HCT116 (cell line): ENCODE data around the gene ZNF12. TPM values are rescaled to one million over a fixed set of nuclear protein-coding genes. Genes with fewer than 3 reads are reported as not detected.

Experiments used
- ATAC-seq: fragments of 200-7000 bp; cut with Tn5 transposase; 2 replicates; pipeline ENCODE4 v1.9.1; 2020; ENCODE audit warnings: mild to moderate bottlenecking, moderate library complexity
- BruUV-seq: library from RNA; stranded (reverse); fragments of 400-500 nt; replicated peaks from 2 replicates; lab custom pipeline; 2021; lab: Mats Ljungman, UMichigan
- CTCF ChIA-PET: fragments of 300-600 bp; sonication (Branson Sonifier 250); formaldehyde crosslinking; loops from one replicate; lab custom pipeline; 2021; ENCODE audit warnings: antibody characterized with exemption; lab: Charles Lee
- POLR2A ChIA-PET: fragments of 300-600, 350-600 bp; sonication (Branson Sonifier 250); formaldehyde crosslinking; loops from one replicate; lab custom pipeline; 2021; ENCODE audit warnings: antibody characterized with exemption; lab: Charles Lee
- RAD21 ChIA-PET, 2 experiments: fragments of 300-600 bp; sonication (Branson Sonifier 250); formaldehyde crosslinking; loops; one replicate each; lab custom pipeline; 2023; ENCODE audit warnings: low total read pairs in 2 of 2; ENCODE audit not compliant: uncharacterized antibody in 2 of 2, unreplicated experiment in 2 of 2, low non-redundant PET in 1 of 2; lab: Charles Lee
- DNase-seq: peaks from one replicate; pipeline ENCODE4 v3.0.0-alpha.2; 2010; ENCODE audit warnings: low read depth, low spot score
- H2AFZ ChIP-seq: fragments of 200-600 bp; shearing (Covaris generic), sonication (generic); 2 replicates; pipeline ENCODE4 v1.6.1; 2017; ENCODE audit warnings: low read depth, mixed run types, mixed read lengths, antibody characterized with exemption, low read length; ENCODE audit not compliant: poor library complexity, severe bottlenecking
- H3K27ac ChIP-seq: 2 replicates; pipeline ENCODE4 v1.5.1; 2012; ENCODE audit warnings: low read depth, low read length
- H3K27me3 ChIP-seq: fragments of 200-600 bp; sonication (generic); 2 replicates; pipeline ENCODE4 v1.6.1; 2016; ENCODE audit warnings: mixed run types, low read length, mixed read lengths; ENCODE audit not compliant: insufficient read depth
- H3K36me3 ChIP-seq, 2 experiments: fragments of 200-500 bp in 1 of 2; fragments of 200-600 bp in 1 of 2; sonication (Bioruptor generic) in 1 of 2; sonication (generic) in 1 of 2; 2 replicates each; pipeline versions ENCODE4 v1.5.1 to v1.6.1; 2014 to 2016; ENCODE audit warnings: low read length in 2 of 2, inconsistent platforms in 1 of 2, mixed read lengths in 1 of 2, mixed run types in 1 of 2; ENCODE audit not compliant: insufficient read depth in 2 of 2, control insufficient read depth in 1 of 2
- H3K4me1 ChIP-seq, 2 experiments: fragments of 200-600 bp in 1 of 2; sonication (generic) in 1 of 2; 2 replicates each; pipeline versions ENCODE4 v1.5.1 to v1.6.1; 2012 to 2017; ENCODE audit warnings: low read length in 2 of 2, inconsistent platforms in 1 of 2, mild to moderate bottlenecking in 1 of 2, mixed read lengths in 1 of 2, mixed run types in 1 of 2, moderate library complexity in 1 of 2; ENCODE audit not compliant: insufficient read depth in 2 of 2, control insufficient read depth in 1 of 2
- H3K4me2 ChIP-seq: fragments of 200-600 bp; sonication (generic); 2 replicates; pipeline ENCODE4 v1.6.1; 2017; ENCODE audit warnings: mixed run types, low read length, mixed read lengths
- H3K4me3 ChIP-seq, 2 experiments: fragments of 200-600 bp in 1 of 2; sonication (generic) in 1 of 2; replicated peaks in 1 of 2; 2 replicates each; pipeline ENCODE4 v1.5.1; 2011 to 2016; ENCODE audit warnings: low read length in 2 of 2, control low read depth in 1 of 2, low read depth in 1 of 2, mild to moderate bottlenecking in 1 of 2, mixed read lengths in 1 of 2, mixed run types in 1 of 2
- H3K79me2 ChIP-seq: fragments of 200-600 bp; sonication (generic); 2 replicates; pipeline ENCODE4 v1.6.1; 2017; ENCODE audit warnings: mild to moderate bottlenecking, mixed run types, low read length, moderate library complexity, mixed read lengths; ENCODE audit not compliant: insufficient read depth
- H3K9ac ChIP-seq: fragments of 200-600 bp; sonication (generic); 2 replicates; pipeline ENCODE4 v1.6.1; 2016; ENCODE audit warnings: low read length, mixed read lengths
- H3K9me2 ChIP-seq: fragments of 200-600 bp; sonication (generic), shearing (Covaris generic); 2 replicates; pipeline ENCODE4 v1.6.1; 2017; ENCODE audit warnings: mixed run types, mild to moderate bottlenecking, moderate library complexity; ENCODE audit not compliant: insufficient read depth
- H3K9me3 ChIP-seq, 2 experiments: fragments of 200-500 bp in 1 of 2; fragments of 200-600 bp in 1 of 2; sonication (Bioruptor generic) in 1 of 2; sonication (generic) in 1 of 2; 2 replicates each; pipeline ENCODE4 v1.6.1; 2014 to 2017; ENCODE audit warnings: low read length in 2 of 2, mixed read lengths in 2 of 2, inconsistent platforms in 1 of 2, low read depth in 1 of 2, mild to moderate bottlenecking in 1 of 2, mixed run types in 1 of 2, moderate library complexity in 1 of 2; ENCODE audit not compliant: control insufficient read depth in 1 of 2, insufficient read depth in 1 of 2
- H4K20me1 ChIP-seq: fragments of 200-600 bp; sonication (generic), shearing (Covaris generic); 2 replicates; pipeline ENCODE4 v1.6.1; 2017; ENCODE audit warnings: mixed run types, mild to moderate bottlenecking, moderate library complexity; ENCODE audit not compliant: insufficient read depth
- CEBPB ChIP-seq: IDR thresholded peaks from 2 replicates; pipeline ENCODE4 v1.6.1; 2012; ENCODE audit warnings: low read depth
- EZH2 ChIP-seq: fragments of 200-600 bp; sonication (generic); IDR thresholded peaks from 2 replicates; pipeline ENCODE4 v1.6.1; 2017; ENCODE audit warnings: antibody characterized with exemption, mixed run types
- EZH2phosphoT487 ChIP-seq: fragments of 200-600 bp; IDR thresholded peaks from 2 replicates; pipeline ENCODE4 v1.6.1; 2018; ENCODE audit warnings: antibody characterized with exemption, borderline replicate concordance
- FOSL1 ChIP-seq: IDR thresholded peaks from 2 replicates; pipeline ENCODE4 v1.6.1; 2012; ENCODE audit warnings: low read depth
- JUND ChIP-seq: IDR thresholded peaks from 2 replicates; pipeline ENCODE4 v1.6.1; 2012
- POLR2AphosphoS5 ChIP-seq: IDR thresholded peaks from 2 replicates; pipeline ENCODE4 v1.6.1; 2011; ENCODE audit warnings: mild to moderate bottlenecking, low read depth, low read length, moderate library complexity
- SIN3A ChIP-seq: IDR thresholded peaks from 2 replicates; pipeline ENCODE4 v1.6.1; 2012; ENCODE audit warnings: low read depth
- SP1 ChIP-seq: IDR thresholded peaks from 2 replicates; pipeline ENCODE4 v1.6.1; 2012; ENCODE audit warnings: low read depth
- SRF ChIP-seq: IDR thresholded peaks from 2 replicates; pipeline ENCODE4 v1.6.1; 2012; ENCODE audit warnings: low read depth
- TCF7L2 ChIP-seq: IDR thresholded peaks from 2 replicates; pipeline ENCODE4 v1.7.0; 2011; ENCODE audit warnings: borderline replicate concordance, inconsistent platforms; ENCODE audit not compliant: insufficient read depth, insufficient read length; ENCODE audit errors: extremely low read depth
- YY1 ChIP-seq: IDR thresholded peaks from 2 replicates; pipeline ENCODE4 v1.6.1; 2011; ENCODE audit warnings: low read length, low read depth, moderate library complexity, mild to moderate bottlenecking; ENCODE audit not compliant: insufficient replicate concordance; ENCODE audit errors: extremely low read depth
- ZFX ChIP-seq: fragments of 450-650 bp; IDR thresholded peaks from 2 replicates; pipeline ENCODE4 v1.6.1; 2017
- ZNF274 ChIP-seq: fragments of 200-500 bp; sonication (Bioruptor generic); IDR thresholded peaks from 2 replicates; pipeline ENCODE4 v1.6.1; 2014; ENCODE audit warnings: mild to moderate bottlenecking, low read depth, low read length, inconsistent platforms
- intact Hi-C: fragments of 100-400 bp; cut with micrococcal nuclease; formaldehyde crosslinking; loops from 2 replicates; pipeline ENCODE4 v1.10.0; 2022
- total RNA-seq: library from RNA; stranded (reverse); gene quantifications from one replicate; pipeline ENCODE4 v1.2.1, GENCODE V29; 2021; ENCODE audit not compliant: unreplicated experiment
- TF ChIP-seq, protein P1 (sequence below): IDR thresholded peaks from 2 replicates; pipeline ENCODE4 v1.6.1; 2012
- TF ChIP-seq, protein P2 (sequence below), 3 experiments: fragments of 200-600 bp in 1 of 3; sonication (generic) in 1 of 3; IDR thresholded peaks in 2 of 3; conservative IDR thresholded peaks in 1 of 3; 2 replicates each; pipeline ENCODE4 v1.5.1; 2012 to 2017; ENCODE audit warnings: low read depth in 2 of 3, low read length in 2 of 3, antibody characterized with exemption in 1 of 3, borderline replicate concordance in 1 of 3, control low read depth in 1 of 3, mild to moderate bottlenecking in 1 of 3, mixed read lengths in 1 of 3, mixed run types in 1 of 3, moderate library complexity in 1 of 3; ENCODE audit not compliant: insufficient read depth in 1 of 3
- TF ChIP-seq, protein P3 (sequence below): IDR thresholded peaks from 2 replicates; pipeline ENCODE4 v1.6.1; 2012

The ZNF12 gene
- total RNA-seq, 1 experiment from 2014 or later: 19.0 TPM

- peaks cover 60 to 98% of the 10 kb centered on the region in 2 experiments for H3K36me3 ChIP-seq
- BruUV-seq: no TSS peak
Observed at GRCh38 chr7:6691103-6691502, 15.6 kb downstream of the ZNF12 start.

GRCh38 chr7:6680146-6680545, 26.6 kb downstream of the ZNF12 start:
- intact Hi-C loops: no loop called here
- Histone ChIP-seq H3K9me3 (peaks cover 41 to 49% of the 10 kb centered on the region in 2 experiments; a peak in 2 of 4 replicates), H3K27me3 (no peaks in the 10 kb centered on the region), H3K36me3 (no peaks in the 10 kb centered on the region), H3K4me2 (no peak overlapping the region), H3K9ac (no peak overlapping the region), H3K27ac (no peak overlapping the region), H4K20me1 (no peaks in the 10 kb centered on the region), H3K9me2 (no peaks in the 10 kb centered on the region), H3K4me1 (no peaks in the 10 kb centered on the region), H2AFZ (no peak overlapping the region), H3K79me2 (no peaks in the 10 kb centered on the region), H3K4me3 (no peak overlapping the region)
- no peak for DNase-seq
- no peak for ATAC-seq
- ChIA-PET RAD21 (no interaction called here), POLR2A (no interaction called here), CTCF (no interaction called here)
- BruUV-seq: no TSS peak
- TF ChIP-seq POLR2AphosphoS5: no peak
- TF ChIP-seq JUND: no peak
- TF ChIP-seq ZFX: no peak
- TF ChIP-seq FOSL1: no peak
- no peak for TF ChIP-seq YY1
- TF ChIP-seq ZNF274: no peak
- TF ChIP-seq, protein P1, sequence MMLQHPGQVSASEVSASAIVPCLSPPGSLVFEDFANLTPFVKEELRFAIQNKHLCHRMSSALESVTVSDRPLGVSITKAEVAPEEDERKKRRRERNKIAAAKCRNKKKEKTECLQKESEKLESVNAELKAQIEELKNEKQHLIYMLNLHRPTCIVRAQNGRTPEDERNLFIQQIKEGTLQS: no peak
- TF ChIP-seq, protein P2, sequence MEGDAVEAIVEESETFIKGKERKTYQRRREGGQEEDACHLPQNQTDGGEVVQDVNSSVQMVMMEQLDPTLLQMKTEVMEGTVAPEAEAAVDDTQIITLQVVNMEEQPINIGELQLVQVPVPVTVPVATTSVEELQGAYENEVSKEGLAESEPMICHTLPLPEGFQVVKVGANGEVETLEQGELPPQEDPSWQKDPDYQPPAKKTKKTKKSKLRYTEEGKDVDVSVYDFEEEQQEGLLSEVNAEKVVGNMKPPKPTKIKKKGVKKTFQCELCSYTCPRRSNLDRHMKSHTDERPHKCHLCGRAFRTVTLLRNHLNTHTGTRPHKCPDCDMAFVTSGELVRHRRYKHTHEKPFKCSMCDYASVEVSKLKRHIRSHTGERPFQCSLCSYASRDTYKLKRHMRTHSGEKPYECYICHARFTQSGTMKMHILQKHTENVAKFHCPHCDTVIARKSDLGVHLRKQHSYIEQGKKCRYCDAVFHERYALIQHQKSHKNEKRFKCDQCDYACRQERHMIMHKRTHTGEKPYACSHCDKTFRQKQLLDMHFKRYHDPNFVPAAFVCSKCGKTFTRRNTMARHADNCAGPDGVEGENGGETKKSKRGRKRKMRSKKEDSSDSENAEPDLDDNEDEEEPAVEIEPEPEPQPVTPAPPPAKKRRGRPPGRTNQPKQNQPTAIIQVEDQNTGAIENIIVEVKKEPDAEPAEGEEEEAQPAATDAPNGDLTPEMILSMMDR (IDR thresholded peaks at IDR 0.05 in 2 of 3, conservative IDR thresholded peaks at IDR 0.05 in 1 of 3; ENCODE audit: borderline replicate concordance in 1 of 3, insufficient read depth in 1 of 3, low read depth in 2 of 3, low read length in 2 of 3): no peak
- TF ChIP-seq, protein P3, sequence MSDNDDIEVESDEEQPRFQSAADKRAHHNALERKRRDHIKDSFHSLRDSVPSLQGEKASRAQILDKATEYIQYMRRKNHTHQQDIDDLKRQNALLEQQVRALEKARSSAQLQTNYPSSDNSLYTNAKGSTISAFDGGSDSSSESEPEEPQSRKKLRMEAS: no peak
- no peak for TF ChIP-seq SRF
- TF ChIP-seq SIN3A: no peak

More at GRCh38 chr7:6691103-6691502, 15.6 kb downstream of the ZNF12 start:
- H3K79me2 ChIP-seq: no peaks in the 10 kb centered on the region
- H4K20me1 ChIP-seq: no peaks in the 10 kb centered on the region
- no peak overlapping the region for H3K4me2 ChIP-seq
- ATAC-seq (no peak), DNase-seq (no peak)
- CTCF ChIA-PET: no interaction called here
- H3K9me2 ChIP-seq: no peaks in the 10 kb centered on the region
- RAD21 ChIA-PET: no interaction called here
- no peak overlapping the region for H2AFZ ChIP-seq
- POLR2A ChIA-PET: no interaction called here
- no peak overlapping the region for H3K4me3 ChIP-seq
- H3K27me3 ChIP-seq: no peaks in the 10 kb centered on the region
- intact Hi-C loops: no loop called here
- peaks cover 76% of the 10 kb centered on the region in 2 experiments; a peak in 3 of 4 replicates for H3K9me3 ChIP-seq
- H3K9ac ChIP-seq: no peak overlapping the region
- no peak overlapping the region for H3K27ac ChIP-seq
- no peak for TF ChIP-seq JUND
- TF ChIP-seq, protein P3: no peak
- no peak for TF ChIP-seq EZH2phosphoT487
- TF ChIP-seq SP1: no peak
- no peak for TF ChIP-seq EZH2
- TF ChIP-seq CEBPB: no peak
- TF ChIP-seq SRF: no peak
- no peak for TF ChIP-seq SIN3A
- TF ChIP-seq ZFX: no peak
- TF ChIP-seq YY1: no peak
- TF ChIP-seq TCF7L2: no peak
- no peaks in the 10 kb centered on the region for H3K4me1 ChIP-seq
